KMS-11 (cell line): Measurements from ENCODE around the gene SLC5A6.

Source experiments
- H2AFZ ChIP-seq: fragments of 200-600 bp; sonication (generic); 2 replicates; pipeline ENCODE4 v1.6.1; 2016; ENCODE audit warnings: antibody characterized with exemption, mixed run types, low read depth
- H3K27ac ChIP-seq: fragments of 200-600 bp; sonication (generic); 2 replicates; pipeline ENCODE4 v1.6.1; 2016; ENCODE audit warnings: mild to moderate bottlenecking, mixed run types
- H3K27me3 ChIP-seq: fragments of 200-600 bp; sonication (generic); 2 replicates; pipeline ENCODE4 v1.6.1; 2017; ENCODE audit warnings: mild to moderate bottlenecking, low read depth, mixed run types, moderate library complexity; ENCODE audit not compliant: insufficient read depth
- H3K36me3 ChIP-seq: fragments of 200-600 bp; sonication (generic); 2 replicates; pipeline ENCODE4 v1.6.1; 2017; ENCODE audit warnings: mild to moderate bottlenecking, mixed run types; ENCODE audit not compliant: insufficient read depth
- H3K4me1 ChIP-seq: fragments of 200-600 bp; sonication (generic); 2 replicates; pipeline ENCODE4 v1.6.1; 2016; ENCODE audit warnings: mild to moderate bottlenecking, low read depth, mixed run types; ENCODE audit not compliant: poor library complexity, severe bottlenecking
- H3K4me2 ChIP-seq: fragments of 200-600 bp; sonication (generic); 2 replicates; pipeline ENCODE4 v1.7.0; 2016; ENCODE audit warnings: mild to moderate bottlenecking, mixed run types
- H3K4me3 ChIP-seq: fragments of 200-600 bp; sonication (generic); IDR thresholded peaks from 2 replicates; pipeline ENCODE4 v1.6.1; 2017; ENCODE audit warnings: low read depth, low read length, mixed read lengths; ENCODE audit not compliant: insufficient read depth
- H3K79me2 ChIP-seq: fragments of 200-600 bp; sonication (generic); 2 replicates; pipeline ENCODE4 v1.6.1; 2016; ENCODE audit warnings: low read depth, mixed run types; ENCODE audit not compliant: insufficient read depth
- H3K9ac ChIP-seq: fragments of 200-600 bp; sonication (generic); 2 replicates; pipeline ENCODE4 v1.6.1; 2016; ENCODE audit warnings: mild to moderate bottlenecking, mixed run types
- H4K20me1 ChIP-seq: fragments of 200-600 bp; sonication (generic); 2 replicates; pipeline ENCODE4 v1.6.1; 2016; ENCODE audit warnings: mild to moderate bottlenecking, mixed run types; ENCODE audit not compliant: insufficient read depth
- TF ChIP-seq, protein P1 (sequence below): fragments of 200-600 bp; sonication (generic); conservative IDR thresholded peaks from 2 replicates; pipeline ENCODE4 v1.6.1; 2017; ENCODE audit warnings: low read depth, mild to moderate bottlenecking, antibody characterized with exemption, low read length, moderate library complexity, mixed read lengths

Gene SLC5A6

GRCh38 chr2:27204566-27204965, 7.5 kb downstream of the SLC5A6 start:
- Histone ChIP-seq H3K4me2 (no peak overlapping the region), H2AFZ (no peak overlapping the region), H3K79me2 (no peaks in the 10 kb centered on the region), H3K36me3 (no peaks in the 10 kb centered on the region), H4K20me1 (no peaks in the 10 kb centered on the region), H3K9ac (no peak overlapping the region), H3K27ac (no peak overlapping the region), H3K27me3 (no peaks in the 10 kb centered on the region), H3K4me1 (no peaks in the 10 kb centered on the region), H3K4me3 (no peak overlapping the region)
- TF ChIP-seq, protein P1, sequence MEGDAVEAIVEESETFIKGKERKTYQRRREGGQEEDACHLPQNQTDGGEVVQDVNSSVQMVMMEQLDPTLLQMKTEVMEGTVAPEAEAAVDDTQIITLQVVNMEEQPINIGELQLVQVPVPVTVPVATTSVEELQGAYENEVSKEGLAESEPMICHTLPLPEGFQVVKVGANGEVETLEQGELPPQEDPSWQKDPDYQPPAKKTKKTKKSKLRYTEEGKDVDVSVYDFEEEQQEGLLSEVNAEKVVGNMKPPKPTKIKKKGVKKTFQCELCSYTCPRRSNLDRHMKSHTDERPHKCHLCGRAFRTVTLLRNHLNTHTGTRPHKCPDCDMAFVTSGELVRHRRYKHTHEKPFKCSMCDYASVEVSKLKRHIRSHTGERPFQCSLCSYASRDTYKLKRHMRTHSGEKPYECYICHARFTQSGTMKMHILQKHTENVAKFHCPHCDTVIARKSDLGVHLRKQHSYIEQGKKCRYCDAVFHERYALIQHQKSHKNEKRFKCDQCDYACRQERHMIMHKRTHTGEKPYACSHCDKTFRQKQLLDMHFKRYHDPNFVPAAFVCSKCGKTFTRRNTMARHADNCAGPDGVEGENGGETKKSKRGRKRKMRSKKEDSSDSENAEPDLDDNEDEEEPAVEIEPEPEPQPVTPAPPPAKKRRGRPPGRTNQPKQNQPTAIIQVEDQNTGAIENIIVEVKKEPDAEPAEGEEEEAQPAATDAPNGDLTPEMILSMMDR: no peak

GRCh38 chr2:27203741-27204140, 8.3 kb downstream of the SLC5A6 start:
- no peaks in the 10 kb centered on the region for H3K27me3 ChIP-seq
- H3K4me2 ChIP-seq: no peak overlapping the region
- H3K9ac ChIP-seq: no peak overlapping the region
- no peaks in the 10 kb centered on the region for H3K79me2 ChIP-seq
- H3K4me3 ChIP-seq: no peak overlapping the region
- H3K27ac ChIP-seq: no peak overlapping the region
- TF ChIP-seq, protein P1: no peak
- H4K20me1 ChIP-seq: no peaks in the 10 kb centered on the region
- no peak overlapping the region for H2AFZ ChIP-seq
- H3K4me1 ChIP-seq: no peaks in the 10 kb centered on the region
- no peaks in the 10 kb centered on the region for H3K36me3 ChIP-seq

DNA sequence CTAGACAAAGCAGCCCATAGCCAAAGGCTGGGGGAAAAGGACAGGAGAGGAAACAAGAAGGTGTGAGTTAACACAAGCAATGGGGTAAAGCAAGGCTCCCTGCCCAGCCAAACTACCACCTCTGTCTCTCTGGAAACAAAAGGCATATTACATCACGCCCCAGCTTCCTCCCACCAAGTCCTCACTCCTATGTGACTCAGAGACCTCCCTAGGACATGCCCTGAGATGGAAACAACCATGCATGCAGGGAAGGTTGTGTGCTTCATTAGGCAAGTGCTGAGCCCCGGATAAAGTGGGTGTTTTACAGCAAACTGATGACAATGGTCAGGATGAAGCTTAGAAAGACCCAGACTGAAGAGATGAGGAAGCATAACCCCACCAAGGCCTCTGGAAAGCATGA, 9.2 kb downstream of the SLC5A6 start:
- Histone ChIP-seq H3K9ac (no peak overlapping the region), H3K4me1 (no peaks in the 10 kb centered on the region), H3K4me2 (no peak overlapping the region), H2AFZ (no peak overlapping the region), H4K20me1 (no peaks in the 10 kb centered on the region), H3K4me3 (no peak overlapping the region), H3K27me3 (no peaks in the 10 kb centered on the region), H3K79me2 (no peaks in the 10 kb centered on the region), H3K27ac (no peak overlapping the region), H3K36me3 (no peaks in the 10 kb centered on the region)
- TF ChIP-seq, protein P1: no peak

- no peaks in the 10 kb centered on the region for H3K27me3 ChIP-seq
- no peak overlapping the region for H3K4me3 ChIP-seq
- H3K4me2 ChIP-seq: no peak overlapping the region
- H2AFZ ChIP-seq: no peak overlapping the region
- H3K27ac ChIP-seq: no peak overlapping the region
- no peaks in the 10 kb centered on the region for H3K79me2 ChIP-seq
- H3K9ac ChIP-seq: no peak overlapping the region
- no peaks in the 10 kb centered on the region for H4K20me1 ChIP-seq
- H3K36me3 ChIP-seq: no peaks in the 10 kb centered on the region
- no peaks in the 10 kb centered on the region for H3K4me1 ChIP-seq
- TF ChIP-seq, protein P1: no peak
Measured at GRCh38 chr2:27201675-27202074, 10.4 kb downstream of the SLC5A6 start.
